Hematopoietic multipotent progenitor cell treated with erythropoietin and hydrocortisone succinate and interleukin-3 and kit ligand, for 15 days (in vitro differentiated cells): ENCODE results near the gene INTS11.

ENCODE experiments used
- DNase-seq: peaks from one replicate; pipeline ENCODE4 v3.0.0-alpha.2; 2015; ENCODE audit warnings: low spot score

The INTS11 gene

GRCh38 chr1:1343811-1344421 lies 19.5 kb upstream of the INTS11 start:
- DNase-seq: no peak

GRCh38 chr1:1342584-1343115 lies 18.2 kb upstream of the INTS11 start:
- no peak for DNase-seq

DNA sequence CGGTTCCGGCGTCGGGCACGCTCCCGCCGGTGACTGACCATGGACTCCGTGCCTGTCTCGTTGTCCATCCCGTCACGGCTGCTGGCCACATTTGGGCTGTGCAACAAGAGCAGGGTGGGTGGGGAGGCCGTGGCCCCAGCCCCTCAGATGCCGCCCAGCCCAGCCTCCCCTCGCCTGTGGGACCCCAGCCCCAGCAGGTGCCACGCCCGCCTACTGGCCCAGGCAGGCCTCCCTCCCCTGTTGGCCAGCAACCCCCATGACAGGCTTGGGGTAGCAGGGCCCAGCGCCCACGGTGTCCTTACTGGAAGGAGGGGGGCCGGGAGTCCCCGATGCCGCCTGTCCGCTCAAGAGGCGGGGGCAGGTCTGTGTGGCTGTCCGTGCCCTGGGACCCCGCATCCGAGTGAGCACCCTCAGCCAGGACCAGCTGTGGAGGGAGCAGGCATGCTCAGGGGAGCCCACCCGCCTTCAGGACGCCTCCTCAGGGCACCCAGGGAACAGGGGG lies 17.7 kb upstream of the INTS11 start:
- no peak for DNase-seq

DNA sequence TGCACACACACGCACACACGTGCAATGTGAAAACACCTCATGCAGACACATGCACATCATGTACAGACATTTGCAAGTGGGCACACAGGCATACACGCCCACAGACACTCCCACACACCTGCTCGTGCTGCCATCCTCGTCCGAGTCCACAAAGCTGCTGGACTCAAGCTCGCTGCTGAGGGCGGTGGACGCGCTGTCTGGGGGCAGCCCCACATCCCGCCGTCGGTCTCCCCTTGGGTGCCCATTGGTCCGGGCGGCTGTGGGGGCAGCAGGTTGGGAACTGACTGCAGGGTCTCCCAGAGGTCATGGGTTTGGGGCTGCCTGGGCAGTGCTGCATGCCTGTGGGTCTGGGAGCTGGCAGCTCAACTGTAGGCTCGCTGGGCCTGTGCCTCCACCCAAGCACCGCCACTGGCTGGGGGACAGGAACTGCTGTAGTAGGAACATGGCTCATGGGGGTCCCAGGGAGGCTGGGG lies 17.1 kb upstream of the INTS11 start:
- no peak for DNase-seq

GRCh38 chr1:1340791-1341548 lies 16.5 kb upstream of the INTS11 start:
- DNase-seq: no peak

DNA sequence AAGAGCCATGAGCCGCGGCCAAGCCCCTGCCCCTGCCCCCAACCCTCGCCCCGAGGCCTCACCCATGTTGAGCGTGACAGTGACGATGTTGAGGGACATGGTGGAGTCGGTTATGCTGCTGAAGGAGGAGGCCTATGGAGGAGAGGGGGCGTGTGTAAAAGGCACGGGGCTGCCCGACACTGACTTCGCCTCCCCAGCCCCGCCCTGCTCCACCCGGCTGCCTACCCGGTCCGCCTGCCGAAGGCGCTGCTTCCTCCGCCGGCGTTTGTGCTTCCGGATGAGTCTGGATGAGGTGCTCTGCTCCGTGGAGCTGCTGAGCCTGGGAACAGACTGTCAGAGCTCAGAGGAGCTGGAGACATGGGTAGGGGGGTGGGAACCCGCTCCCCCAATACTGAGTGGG lies 15.7 kb upstream of the INTS11 start:
- DNase-seq: no peak

DNA sequence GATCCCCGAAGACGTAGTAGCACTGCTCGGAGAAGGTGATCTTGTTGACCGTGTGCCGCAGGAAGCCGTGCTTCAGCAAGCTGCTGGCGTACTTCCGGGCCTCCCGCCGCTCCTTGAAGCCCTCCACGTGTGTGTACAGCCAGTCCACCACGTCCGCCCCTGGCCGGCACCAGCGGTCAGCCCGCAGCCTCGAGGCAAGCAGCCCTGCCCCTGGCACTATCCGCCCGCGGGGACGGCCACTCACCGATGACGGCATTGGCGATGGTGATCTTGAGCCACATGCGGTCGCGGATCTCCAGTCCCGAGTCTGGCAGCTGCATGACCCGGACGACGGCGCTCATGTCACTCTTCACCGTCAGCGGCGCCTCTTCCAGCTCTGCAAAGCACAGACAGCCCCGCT lies 13.8 kb upstream of the INTS11 start:
- no peak for DNase-seq

GRCh38 chr1:1337793-1338147 lies 13.3 kb upstream of the INTS11 start:
- no peak for DNase-seq

DNA sequence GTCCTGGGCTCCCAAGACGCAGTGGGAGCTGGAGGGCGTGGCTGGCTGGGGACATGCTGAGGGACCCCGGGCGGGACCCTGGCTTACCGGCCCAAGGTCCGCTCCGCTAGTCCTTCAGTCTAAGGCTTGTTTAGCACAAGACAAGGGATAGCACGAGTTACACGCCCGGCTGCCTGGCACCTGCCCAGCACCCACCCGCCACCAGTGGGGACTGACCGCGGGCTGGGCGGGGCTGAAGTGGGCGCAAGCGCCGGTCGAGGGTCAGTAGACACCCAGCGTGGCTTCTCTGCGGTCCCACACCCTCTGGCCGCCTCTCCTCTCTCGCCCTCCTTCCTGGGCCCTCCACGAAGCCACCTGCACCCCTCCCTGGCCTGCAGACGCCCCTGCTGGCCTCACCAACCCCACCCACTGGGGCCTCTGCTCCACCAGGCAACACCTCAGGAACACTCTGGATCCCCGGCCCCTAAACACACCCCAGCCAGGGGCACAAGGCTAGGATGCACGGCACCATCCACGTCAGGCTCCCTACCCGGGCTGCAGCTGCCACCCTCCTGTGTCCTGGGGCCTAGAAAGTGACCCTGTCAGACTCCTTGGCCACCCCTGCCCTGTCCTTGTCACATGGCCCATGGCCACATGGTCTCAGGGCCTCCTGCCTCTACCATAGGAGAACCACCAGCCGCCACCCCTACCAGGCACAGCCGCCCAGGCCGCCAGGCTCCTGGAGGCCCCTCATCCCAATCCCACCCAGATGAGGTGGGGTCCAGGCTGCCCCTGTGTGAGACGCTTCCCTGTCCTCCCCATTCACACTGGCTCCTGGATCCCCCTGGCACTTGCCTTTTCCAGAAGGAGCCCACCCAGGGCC lies 12.7 kb upstream of the INTS11 start:
- DNase-seq: no peak

GRCh38 chr1:1336446-1336845 lies 12.0 kb upstream of the INTS11 start:
- DNase-seq: no peak

GRCh38 chr1:1335792-1336248 lies 11.4 kb upstream of the INTS11 start:
- DNase-seq: no peak

GRCh38 chr1:1335283-1335682 lies 10.8 kb upstream of the INTS11 start:
- no peak for DNase-seq

DNA sequence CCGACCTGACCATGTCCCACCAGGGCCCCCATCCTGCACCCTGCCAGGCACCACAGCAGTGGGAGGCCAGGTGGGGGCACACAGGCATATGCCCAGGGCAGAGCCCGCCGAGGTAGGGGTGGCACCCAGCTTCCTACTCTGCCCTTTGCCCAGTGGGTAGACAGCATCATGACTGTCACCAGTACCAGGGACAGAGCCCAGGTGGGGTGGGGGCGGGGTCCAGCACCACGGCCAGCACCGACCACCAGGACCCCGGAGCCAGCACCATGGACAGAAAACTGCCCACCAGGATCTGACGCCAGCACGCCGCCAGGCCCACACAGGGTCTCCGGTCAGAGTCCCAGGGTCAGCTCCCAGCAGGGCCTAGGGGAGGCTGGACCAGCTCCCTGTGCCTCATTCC lies 10.4 kb upstream of the INTS11 start:
- no peak for DNase-seq

DNA sequence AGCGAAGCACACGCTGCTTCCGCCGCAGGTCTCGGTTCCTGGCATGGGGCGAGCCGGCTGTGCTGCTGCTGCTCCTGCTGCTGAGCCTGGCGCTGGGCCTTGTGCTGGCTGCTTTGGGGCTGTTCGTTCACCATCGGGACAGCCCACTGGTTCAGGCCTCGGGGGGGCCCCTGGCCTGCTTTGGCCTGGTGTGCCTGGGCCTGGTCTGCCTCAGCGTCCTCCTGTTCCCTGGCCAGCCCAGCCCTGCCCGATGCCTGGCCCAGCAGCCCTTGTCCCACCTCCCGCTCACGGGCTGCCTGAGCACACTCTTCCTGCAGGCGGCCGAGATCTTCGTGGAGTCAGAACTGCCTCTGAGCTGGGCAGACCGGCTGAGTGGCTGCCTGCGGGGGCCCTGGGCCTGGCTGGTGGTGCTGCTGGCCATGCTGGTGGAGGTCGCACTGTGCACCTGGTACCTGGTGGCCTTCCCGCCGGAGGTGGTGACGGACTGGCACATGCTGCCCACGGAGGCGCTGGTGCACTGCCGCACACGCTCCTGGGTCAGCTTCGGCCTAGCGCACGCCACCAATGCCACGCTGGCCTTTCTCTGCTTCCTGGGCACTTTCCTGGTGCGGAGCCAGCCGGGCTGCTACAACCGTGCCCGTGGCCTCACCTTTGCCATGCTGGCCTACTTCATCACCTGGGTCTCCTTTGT lies 9.2 kb upstream of the INTS11 start:
- DNase-seq: no peak

GRCh38 chr1:1332774-1333480 lies 8.5 kb upstream of the INTS11 start:
- no peak for DNase-seq

- no peak for DNase-seq
These were observed 7.7 kb upstream of the INTS11 start for GRCh38 chr1:1332031-1332755.

GRCh38 chr1:1331068-1331965 lies 6.9 kb upstream of the INTS11 start, which contains the start of gene TAS1R3:
TAS1R3 (plus strand) TSS chr1:1331280; CDS start chr1:1331346, 66 bp downstream.
- no peak for DNase-seq

DNA sequence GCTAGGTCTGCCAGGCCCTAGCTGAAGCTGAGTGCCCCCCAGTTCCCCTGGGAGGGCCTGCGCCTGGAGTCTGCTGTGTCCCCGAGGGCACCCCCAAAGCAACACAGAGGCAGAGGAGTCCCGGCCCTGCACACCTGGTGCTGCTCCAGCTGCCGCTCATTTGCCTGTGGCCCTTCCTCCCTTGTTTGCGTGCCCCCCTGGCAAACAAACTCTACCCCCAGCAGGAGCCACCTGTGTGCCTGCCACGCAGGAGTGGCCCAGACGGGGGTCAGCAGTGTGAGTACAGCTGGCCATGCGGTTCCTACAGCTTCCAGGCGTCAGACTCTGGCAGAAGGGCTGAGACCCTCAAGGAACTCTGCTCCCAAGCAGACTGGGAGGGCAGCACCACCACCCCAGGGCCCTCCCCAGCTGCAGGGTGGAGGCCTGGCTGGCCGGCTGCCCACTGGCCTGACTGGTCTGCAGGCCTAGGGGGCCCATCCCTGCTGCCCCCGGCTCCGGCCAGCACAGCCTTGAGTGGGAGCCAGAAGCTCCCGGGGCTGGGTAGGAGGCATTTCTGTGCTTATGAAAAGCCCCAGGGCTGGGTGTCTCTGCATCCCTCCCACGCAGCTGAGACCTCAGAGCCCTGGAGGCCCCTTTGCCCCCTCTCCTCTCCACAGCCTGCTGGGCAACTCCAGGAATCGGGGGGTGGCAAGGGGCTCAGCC lies 6.1 kb upstream of the INTS11 start:
- no peak for DNase-seq
